SK-N-SH treated with all-trans-retinoic acid at 6 μM for 48 hours (cell line): ENCODE data around the gene UBA1.

Experiments
- BACH2 ChIP-seq: fragments of 250-450 bp; sonication (Bioruptor Pico); IDR thresholded peaks from 2 replicates; pipeline ENCODE4 v1.9.0; 2021; ENCODE audit warnings: mild to moderate bottlenecking, borderline replicate concordance
- ISL1 ChIP-seq: fragments of 250-450 bp; sonication (Bioruptor Pico); IDR thresholded peaks from 2 replicates; pipeline ENCODE4 v2.1.2; 2022; ENCODE audit warnings: mild to moderate bottlenecking, moderate library complexity
- PATZ1 ChIP-seq: fragments of 250-450 bp; sonication (Bioruptor Pico); IDR thresholded peaks from 2 replicates; pipeline ENCODE4 v1.8.0; 2020; ENCODE audit warnings: mild to moderate bottlenecking, moderate library complexity, borderline replicate concordance

GRCh38 chrX:47186096-47186740, 7.4 kb upstream of the UBA1 start:
- no peak for TF ChIP-seq BACH2 (CRISPR knock-in tag)
- TF ChIP-seq PATZ1 (CRISPR knock-in tag) = no peak
- TF ChIP-seq ISL1 (CRISPR knock-in tag) = no peak
